Activated T-cell treated with anti-CD3 and anti-CD28 coated beads for 48 hours (primary cell): Measurements from ENCODE around the gene ZDHHC5.
"Not testable (repeated sequence)": the region's sequence is repeated elsewhere in the genome, so short reads cannot be mapped to it uniquely, and the experiment has no call there.

ENCODE experiments used
- DNase-seq: peaks from one replicate; pipeline ENCODE4 v3.0.0-alpha.2; 2020; ENCODE audit warnings: low read depth

The ZDHHC5 gene

GRCh38 chr11:57644748-57645688 lies 22.9 kb upstream of the ZDHHC5 start:
- peak; percentile 78 for DNase-seq

DNA sequence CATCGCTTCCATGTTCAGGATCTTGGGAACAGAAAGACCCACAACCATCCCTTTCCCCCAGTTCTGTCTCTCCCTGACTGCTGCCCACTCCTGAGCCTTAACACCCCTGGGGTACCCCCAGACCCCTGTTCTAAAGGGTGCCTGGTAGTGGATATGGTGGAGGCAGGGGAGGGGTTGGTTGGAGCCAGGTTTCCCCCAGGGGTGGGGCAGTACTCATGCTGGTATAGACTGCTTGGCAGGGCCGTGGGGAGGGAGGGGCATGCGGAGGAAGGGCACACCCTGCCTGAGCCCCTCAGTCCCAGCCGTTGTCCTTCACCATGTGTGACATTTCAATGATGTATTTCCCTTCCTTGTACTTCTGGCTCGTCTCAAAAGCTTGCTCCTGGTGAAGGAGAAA lies 22.2 kb upstream of the ZDHHC5 start:
- DNase-seq: no peak

GRCh38 chr11:57646194-57646798 lies 21.6 kb upstream of the ZDHHC5 start:
- no peak for DNase-seq

- DNase-seq: no peak
Measured at GRCh38 chr11:57646799-57647303, 21.1 kb upstream of the ZDHHC5 start.

DNA sequence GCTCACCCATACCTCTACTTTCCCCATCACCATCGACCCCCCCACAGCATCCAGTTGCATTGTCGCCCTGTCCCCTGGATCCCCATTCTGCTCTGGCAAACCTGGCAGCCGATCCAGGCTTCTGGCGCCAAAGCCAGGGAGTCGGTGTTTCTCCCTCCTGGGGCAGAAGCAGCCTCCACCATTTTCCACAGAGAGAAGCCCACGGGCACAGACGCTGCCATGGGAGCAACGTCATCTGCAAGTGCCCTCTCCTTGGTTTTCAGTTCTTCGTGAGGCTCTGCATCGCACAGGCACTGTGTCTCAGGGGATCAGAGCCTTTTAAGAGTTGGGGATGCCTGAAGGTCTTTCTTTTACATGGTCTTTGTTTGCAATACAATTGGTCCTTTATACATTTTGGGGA lies 20.5 kb upstream of the ZDHHC5 start:
- no peak for DNase-seq

- DNase-seq: no peak
Measured at GRCh38 chr11:57647960-57648800, 19.7 kb upstream of the ZDHHC5 start.

DNA sequence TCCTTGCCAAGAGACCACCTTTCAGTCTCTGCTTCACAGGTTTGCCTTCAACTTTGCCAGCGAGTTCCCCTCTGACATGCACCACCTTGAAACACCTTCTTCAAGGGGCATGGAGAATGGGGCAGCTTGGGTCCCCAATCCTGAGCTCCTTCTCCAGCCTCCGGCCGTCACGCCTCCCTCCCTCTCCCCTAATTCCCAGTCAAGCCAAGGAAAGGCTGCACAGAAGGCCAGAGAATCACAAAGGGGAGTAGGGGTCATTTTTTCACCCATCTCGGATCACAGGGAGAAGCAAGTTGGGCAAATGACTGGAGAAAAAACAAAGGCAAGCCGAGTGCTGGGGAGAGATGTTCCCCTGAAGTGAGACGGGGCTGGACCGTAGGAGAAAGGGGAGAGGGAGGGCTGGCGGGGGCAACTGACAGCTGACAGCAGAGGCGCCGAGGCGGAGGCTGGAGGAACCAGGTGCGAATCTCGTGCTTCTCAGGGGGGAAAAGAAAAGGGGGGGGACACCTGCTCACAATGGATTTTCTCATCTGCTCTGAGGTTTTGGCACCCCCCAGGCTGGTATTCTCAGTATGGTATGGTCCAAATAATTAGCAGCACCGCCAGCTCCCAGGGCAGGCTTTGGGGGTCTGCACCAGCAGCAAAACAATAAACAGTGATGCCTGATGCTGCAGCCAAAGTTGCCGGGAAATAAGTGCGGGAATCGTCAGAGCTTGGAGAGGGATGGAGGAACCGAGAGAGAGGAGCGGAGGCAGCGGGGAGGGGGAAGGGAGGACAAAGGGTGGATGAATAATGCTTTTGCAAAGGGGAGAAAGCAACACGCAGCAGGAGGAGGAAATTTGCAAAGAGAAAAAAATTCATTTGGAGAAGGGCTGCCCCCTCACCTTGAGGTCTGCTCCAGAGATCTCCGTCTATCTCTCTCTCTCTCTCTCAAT lies 18.8 kb upstream of the ZDHHC5 start:
- no peak for DNase-seq

DNA sequence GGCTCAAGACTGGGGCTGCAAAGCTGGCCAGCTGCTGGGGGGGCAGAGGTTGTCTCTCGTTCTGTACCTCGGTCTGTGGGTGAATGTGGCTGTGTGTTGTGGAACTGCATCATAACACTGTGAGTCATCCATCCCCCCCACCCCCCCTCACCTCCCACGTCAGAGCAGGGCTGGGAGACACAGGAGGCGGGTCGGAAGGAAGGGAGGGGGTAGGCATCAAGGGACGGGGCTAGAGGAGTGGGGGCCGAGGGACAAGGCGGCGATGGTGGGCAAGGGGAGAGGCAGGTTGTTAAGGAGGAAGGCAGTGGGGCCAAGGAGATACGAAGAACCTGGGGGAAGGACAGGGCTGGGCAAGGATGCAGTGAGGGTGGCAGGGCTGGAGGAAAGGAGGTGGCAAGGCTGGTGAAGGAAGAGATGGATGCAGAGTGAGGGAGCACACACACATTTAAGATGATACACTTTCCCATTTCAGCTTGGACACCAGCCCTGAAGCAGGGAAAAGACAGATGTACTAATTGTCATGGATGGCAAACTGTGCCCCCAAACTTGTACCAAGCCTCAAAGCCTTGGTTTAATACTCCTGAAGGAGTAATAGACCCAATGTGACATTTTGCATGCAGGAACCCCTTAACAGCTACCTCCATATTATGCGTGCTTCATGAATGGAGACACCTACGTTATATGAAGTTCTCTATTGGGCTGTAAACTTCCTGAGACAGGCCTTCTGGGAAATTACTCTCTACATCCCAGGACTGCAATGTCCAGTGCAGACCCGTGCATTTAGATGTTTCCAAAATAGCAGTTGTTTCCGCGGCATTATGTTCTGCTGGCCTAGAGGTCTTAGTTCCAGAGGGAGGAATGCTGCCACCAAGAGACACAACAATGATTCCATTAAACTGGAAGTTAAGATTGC lies 17.8 kb upstream of the ZDHHC5 start, which contains the start of gene YPEL4:
Gene YPEL4, minus strand, starts transcription at position 87 of the 913 bp plus-strand sequence. CDS start 2,805 bp downstream, outside the sequence.
- DNase-seq: no peak

- no peak for DNase-seq
Measured at GRCh38 chr11:57650739-57651090, 17.2 kb upstream of the ZDHHC5 start.

DNA sequence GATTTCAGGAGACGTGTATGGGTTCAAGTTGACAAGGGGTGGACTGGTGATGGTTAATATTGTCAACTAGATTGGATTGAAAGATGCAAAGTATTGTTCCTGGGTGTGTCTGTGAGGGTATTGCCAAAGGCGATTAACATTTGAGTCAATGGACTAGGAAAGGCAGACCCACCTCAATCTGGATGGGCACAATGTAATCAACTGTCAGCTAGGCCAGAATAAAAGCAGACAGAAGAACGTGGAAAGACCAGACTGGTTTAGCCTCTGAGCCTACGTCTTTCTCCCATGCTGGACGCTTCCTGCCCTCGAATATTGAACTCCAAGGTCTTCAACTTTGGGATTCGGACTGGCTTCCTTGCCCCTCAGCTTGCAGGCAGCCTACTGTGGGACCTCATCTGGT lies 16.5 kb upstream of the ZDHHC5 start:
- no peak for DNase-seq

DNA sequence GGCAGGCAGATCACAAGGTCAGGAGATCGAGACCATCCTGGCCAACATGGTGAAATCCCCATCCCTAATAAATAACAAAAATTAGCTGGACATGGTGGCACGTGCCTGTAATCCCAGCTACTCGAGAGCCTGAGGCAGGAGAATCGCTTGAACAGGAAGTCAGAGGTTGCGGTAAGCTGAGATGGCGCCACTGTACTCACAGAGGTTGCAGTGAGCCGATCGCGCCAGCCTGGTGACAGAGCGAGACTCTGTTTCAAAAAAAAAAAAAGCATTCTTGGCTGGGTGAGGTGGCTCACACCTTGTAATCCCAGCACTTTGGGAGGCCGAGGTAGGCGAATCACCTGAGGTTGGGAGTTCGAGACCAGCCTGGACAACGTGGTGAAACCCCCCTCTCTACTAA lies 15.7 kb upstream of the ZDHHC5 start:
- DNase-seq: not testable (repeated sequence)

DNA sequence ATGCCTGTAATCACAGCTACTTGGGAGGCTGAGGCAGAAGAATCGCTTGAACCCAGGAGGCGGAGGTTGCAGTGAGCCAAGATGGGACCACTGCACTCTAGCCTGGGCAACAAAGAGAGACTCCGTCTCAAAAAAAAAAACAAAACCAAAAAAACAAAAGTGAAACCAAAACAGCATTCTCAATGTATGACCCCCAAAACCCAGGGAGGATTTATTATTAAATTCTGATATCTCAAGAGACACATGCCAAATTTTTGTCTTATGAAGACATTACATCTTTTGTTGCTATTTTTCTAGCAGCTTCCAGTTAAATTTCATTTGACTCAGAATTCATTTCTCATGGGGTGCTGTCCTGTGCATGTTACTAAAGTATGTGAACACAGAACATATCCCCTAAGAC lies 15.3 kb upstream of the ZDHHC5 start:
- no peak for DNase-seq

- no peak for DNase-seq
Measured at GRCh38 chr11:57653163-57653562, 14.8 kb upstream of the ZDHHC5 start.

DNA sequence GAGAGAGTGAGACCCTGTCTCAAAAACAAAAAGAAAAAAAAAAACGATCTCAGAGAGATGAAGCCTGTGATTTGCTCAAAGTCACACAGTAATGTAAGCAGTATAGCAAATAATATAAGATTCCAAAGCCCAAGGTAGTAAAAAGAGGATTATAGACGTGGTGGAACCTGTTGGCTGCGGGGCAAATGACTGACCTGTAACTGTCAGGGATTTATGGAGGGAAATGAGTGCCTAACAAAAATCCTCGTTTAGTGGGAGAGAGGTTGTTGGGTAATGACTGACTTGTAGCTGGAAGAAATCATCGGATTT lies 11.1 kb upstream of the ZDHHC5 start:
- DNase-seq: no peak

- peak; percentile 97 for DNase-seq
Measured at GRCh38 chr11:57657194-57658022, 10.5 kb upstream of the ZDHHC5 start, which contains the start of gene CLP1. Gene CLP1 (plus strand): TSS chr11:57657762. CDS start chr11:57659477, 1,715 bp downstream.

- DNase-seq: no peak
Measured at GRCh38 chr11:57658023-57658361, 9.9 kb upstream of the ZDHHC5 start.

DNA sequence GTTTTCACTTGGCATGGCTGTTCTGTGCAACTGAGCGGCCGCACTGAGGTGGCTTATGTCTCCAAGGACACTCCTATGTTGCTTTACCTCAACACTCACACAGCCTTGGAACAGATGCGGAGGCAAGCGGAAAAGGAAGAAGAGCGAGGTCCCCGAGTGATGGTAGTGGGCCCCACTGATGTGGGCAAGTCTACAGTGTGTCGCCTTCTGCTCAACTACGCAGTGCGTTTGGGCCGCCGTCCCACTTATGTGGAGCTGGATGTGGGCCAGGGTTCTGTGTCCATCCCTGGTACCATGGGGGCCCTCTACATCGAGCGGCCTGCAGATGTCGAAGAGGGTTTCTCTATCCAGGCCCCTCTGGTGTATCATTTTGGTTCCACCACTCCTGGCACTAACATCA lies 8.2 kb upstream of the ZDHHC5 start:
- no peak for DNase-seq

DNA sequence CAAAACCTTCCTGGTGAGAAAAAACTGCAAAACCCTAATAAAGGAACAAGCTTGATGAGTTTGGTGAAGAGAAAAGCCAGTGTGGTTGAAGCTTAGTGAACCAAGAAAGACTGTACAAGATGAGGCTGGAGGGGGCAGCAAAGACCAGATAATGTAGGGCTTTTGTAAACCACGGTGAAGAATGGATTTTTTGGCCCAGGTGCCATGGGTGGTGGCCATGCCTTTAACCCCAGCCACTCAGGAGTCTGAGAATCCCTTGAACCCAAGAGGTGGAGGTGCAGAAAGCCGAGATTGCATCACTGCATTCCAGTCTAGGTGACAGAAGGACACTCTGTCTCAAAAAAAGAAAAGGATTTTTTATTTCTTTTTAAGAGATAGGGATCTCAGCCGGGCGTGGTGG lies 5.0 kb upstream of the ZDHHC5 start:
- DNase-seq: no peak

DNA sequence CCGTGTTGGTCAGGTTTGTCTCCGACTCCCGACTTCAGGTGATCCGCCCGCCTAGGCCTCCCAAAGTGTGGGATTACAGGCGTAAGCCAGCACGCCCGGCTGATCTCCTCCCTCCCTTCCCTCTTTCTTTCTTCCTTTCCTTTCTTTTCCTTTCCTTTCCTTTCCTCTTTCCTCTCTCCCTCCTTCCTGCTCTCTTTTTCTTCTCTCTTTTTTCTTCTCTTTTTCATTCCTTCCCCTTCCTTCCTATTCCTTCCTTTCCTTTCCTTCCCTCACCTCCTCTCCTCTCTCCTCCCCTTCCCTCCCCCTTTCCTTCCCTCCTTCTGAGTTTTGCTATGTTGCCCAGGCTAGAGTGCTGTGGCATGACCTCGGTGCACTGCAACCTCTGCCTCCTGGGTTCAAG lies 3.9 kb upstream of the ZDHHC5 start:
- no peak for DNase-seq
